HEK293 (cell line): ENCODE measurements around the gene REM2.

Experiments
- EGR2 ChIP-seq: fragments of 450-650 bp; formaldehyde crosslinking; IDR thresholded peaks from 2 replicates; pipeline ENCODE4 v1.5.1; 2016; ENCODE audit warnings: low read depth, missing biosample characterization, missing genetic modification characterization
- GFI1B ChIP-seq: fragments of 450-650 bp; formaldehyde crosslinking; IDR thresholded peaks from 2 replicates; pipeline ENCODE4 v1.5.1; 2016; ENCODE audit warnings: missing biosample characterization, missing genetic modification characterization
- GLI2 ChIP-seq: fragments of 450-650 bp; formaldehyde crosslinking; IDR thresholded peaks from 2 replicates; pipeline ENCODE4; 2017; ENCODE audit warnings: missing biosample characterization, missing genetic modification characterization, low read depth, borderline replicate concordance
- HOXA7 ChIP-seq: sonication (generic); formaldehyde crosslinking; IDR thresholded peaks from 2 replicates; pipeline ENCODE4 v1.8.1; 2022; ENCODE audit warnings: missing genetic modification reagents, borderline replicate concordance
- KLF1 ChIP-seq: fragments of 450-650 bp; formaldehyde crosslinking; IDR thresholded peaks from 2 replicates; pipeline ENCODE4 v1.5.1; 2016; ENCODE audit warnings: missing biosample characterization, missing genetic modification characterization
- KLF16 ChIP-seq: fragments of 450-650 bp; formaldehyde crosslinking; IDR thresholded peaks from 2 replicates; pipeline ENCODE4 v1.5.1; 2017; ENCODE audit warnings: missing biosample characterization, missing genetic modification characterization
- KLF7 ChIP-seq: fragments of 450-650 bp; formaldehyde crosslinking; IDR thresholded peaks from 2 replicates; pipeline ENCODE4 v1.5.1; 2016; ENCODE audit warnings: missing biosample characterization, missing genetic modification characterization, borderline replicate concordance
- PRDM1 ChIP-seq: fragments of 450-650 bp; formaldehyde crosslinking; IDR thresholded peaks from 2 replicates; pipeline ENCODE4; 2016; ENCODE audit warnings: missing biosample characterization, missing genetic modification characterization
- ZNF10 ChIP-seq: fragments of 450-650 bp; formaldehyde crosslinking; IDR thresholded peaks from 2 replicates; pipeline ENCODE4 v1.5.1; 2017; ENCODE audit warnings: missing biosample characterization, missing genetic modification characterization
- ZNF157 ChIP-seq: fragments of 450-650 bp; formaldehyde crosslinking; IDR thresholded peaks from 2 replicates; pipeline ENCODE4 v1.5.1; 2016; ENCODE audit warnings: missing biosample characterization, missing genetic modification characterization
- ZNF24 ChIP-seq: fragments of 450-650 bp; formaldehyde crosslinking; IDR thresholded peaks from 2 replicates; pipeline ENCODE4 v1.5.1; 2016; ENCODE audit warnings: missing biosample characterization, missing genetic modification characterization
- ZNF274 ChIP-seq, 2 experiments: fragments of 200-500 bp in 1 of 2; fragments of 450-650 bp in 1 of 2; sonication (Bioruptor generic) in 1 of 2; formaldehyde crosslinking in 1 of 2; IDR thresholded peaks; 2 replicates each; pipeline versions ENCODE4 v1.5.1 to v1.6.1; 2014 to 2016; ENCODE audit warnings: borderline replicate concordance in 1 of 2, inconsistent platforms in 1 of 2, low read length in 1 of 2, missing biosample characterization in 1 of 2, missing genetic modification characterization in 1 of 2
- ZNF324 ChIP-seq: fragments of 450-650 bp; formaldehyde crosslinking; IDR thresholded peaks from 2 replicates; pipeline ENCODE4 v1.5.1; 2016; ENCODE audit warnings: missing biosample characterization, missing genetic modification characterization
- ZNF426 ChIP-seq: fragments of 450-650 bp; formaldehyde crosslinking; IDR thresholded peaks from 2 replicates; pipeline ENCODE4 v1.5.1; 2017; ENCODE audit warnings: missing biosample characterization, missing genetic modification characterization, mild to moderate bottlenecking, inconsistent platforms, moderate library complexity
- ZNF510 ChIP-seq: fragments of 450-650 bp; formaldehyde crosslinking; IDR thresholded peaks from 2 replicates; pipeline ENCODE4 v1.5.1; 2018; ENCODE audit warnings: mild to moderate bottlenecking, missing genetic modification characterization, missing biosample characterization; ENCODE audit not compliant: insufficient replicate concordance
- ZNF548 ChIP-seq: fragments of 450-650 bp; formaldehyde crosslinking; IDR thresholded peaks from 2 replicates; pipeline ENCODE4 v1.5.1; 2016; ENCODE audit warnings: missing biosample characterization, missing genetic modification characterization
- ZNF629 ChIP-seq: fragments of 450-650 bp; formaldehyde crosslinking; IDR thresholded peaks from 2 replicates; pipeline ENCODE4 v1.5.1; 2017; ENCODE audit warnings: missing biosample characterization, missing genetic modification characterization
- TF ChIP-seq, protein P1 (sequence below): fragments of 450-650 bp; formaldehyde crosslinking; IDR thresholded peaks from 2 replicates; pipeline ENCODE4 v1.5.1; 2017; ENCODE audit warnings: missing biosample characterization, missing genetic modification characterization
- TF ChIP-seq, protein P2 (sequence below): fragments of 450-650 bp; formaldehyde crosslinking; IDR thresholded peaks from 2 replicates; pipeline ENCODE4 v1.5.1; 2017; ENCODE audit warnings: missing biosample characterization, missing genetic modification characterization
- TF ChIP-seq, protein P3 (sequence below): fragments of 450-650 bp; formaldehyde crosslinking; IDR thresholded peaks from 2 replicates; pipeline ENCODE4 v1.5.1; 2016; ENCODE audit warnings: missing biosample characterization, missing genetic modification characterization
- TF ChIP-seq, protein P4 (sequence below): fragments of 450-650 bp; formaldehyde crosslinking; IDR thresholded peaks from 2 replicates; pipeline ENCODE4 v1.5.1; 2016; ENCODE audit warnings: missing biosample characterization, missing genetic modification characterization
- TF ChIP-seq, protein P5 (sequence below): fragments of 450-650 bp; formaldehyde crosslinking; IDR thresholded peaks from 2 replicates; pipeline ENCODE4 v1.5.1; 2016; ENCODE audit warnings: missing biosample characterization, missing genetic modification characterization
- TF ChIP-seq, protein P6 (sequence below): fragments of 450-650 bp; formaldehyde crosslinking; IDR thresholded peaks from 2 replicates; pipeline ENCODE4 v1.5.1; 2016; ENCODE audit warnings: missing biosample characterization, missing genetic modification characterization
- TF ChIP-seq, protein P7 (sequence below): fragments of 450-650 bp; IDR thresholded peaks from 2 replicates; pipeline ENCODE4 v1.5.1; 2018; ENCODE audit warnings: missing biosample characterization, missing genetic modification characterization

The REM2 gene

DNA sequence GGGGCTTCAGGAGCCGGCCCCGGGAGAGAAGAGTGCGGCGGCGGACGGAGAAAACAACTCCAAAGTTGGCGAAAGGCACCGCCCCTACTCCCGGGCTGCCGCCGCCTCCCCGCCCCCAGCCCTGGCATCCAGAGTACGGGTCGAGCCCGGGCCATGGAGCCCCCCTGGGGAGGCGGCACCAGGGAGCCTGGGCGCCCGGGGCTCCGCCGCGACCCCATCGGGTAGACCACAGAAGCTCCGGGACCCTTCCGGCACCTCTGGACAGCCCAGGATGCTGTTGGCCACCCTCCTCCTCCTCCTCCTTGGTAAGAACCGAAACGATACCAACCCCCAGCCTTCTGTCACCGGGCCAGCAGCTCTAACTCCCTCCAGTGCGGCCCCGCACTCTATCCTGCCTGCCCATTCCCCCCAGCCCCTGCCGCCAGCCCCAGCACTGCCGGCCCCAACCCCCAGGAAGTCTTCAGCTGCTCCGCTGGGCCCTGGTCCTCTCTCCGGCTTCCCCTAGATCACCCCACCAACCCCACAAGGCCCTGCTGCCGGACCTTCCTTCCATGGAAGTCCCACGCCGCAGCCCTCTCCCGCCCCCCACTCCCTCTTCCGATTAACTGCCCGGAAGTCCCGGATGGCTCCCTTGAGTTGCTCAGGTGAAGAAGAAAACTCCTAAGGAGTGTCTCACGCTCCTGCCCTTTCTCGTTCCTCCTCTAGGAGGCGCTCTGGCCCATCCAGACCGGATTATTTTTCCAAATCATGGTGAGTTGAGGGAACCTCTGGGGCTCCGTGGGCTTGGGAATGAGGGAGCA, 10.8 kb upstream of the REM2 start (continued):
- no peak for TF ChIP-seq ZNF274 (IDR thresholded peaks at IDR 0.05; ENCODE audit: low read length)
- TF ChIP-seq ZNF274 (tag by site-specific recombination; IDR thresholded peaks at IDR 0.05; ENCODE audit: borderline replicate concordance), result no peak
- no peak for TF ChIP-seq KLF1 (tag by site-specific recombination)
- TF ChIP-seq, protein P1, sequence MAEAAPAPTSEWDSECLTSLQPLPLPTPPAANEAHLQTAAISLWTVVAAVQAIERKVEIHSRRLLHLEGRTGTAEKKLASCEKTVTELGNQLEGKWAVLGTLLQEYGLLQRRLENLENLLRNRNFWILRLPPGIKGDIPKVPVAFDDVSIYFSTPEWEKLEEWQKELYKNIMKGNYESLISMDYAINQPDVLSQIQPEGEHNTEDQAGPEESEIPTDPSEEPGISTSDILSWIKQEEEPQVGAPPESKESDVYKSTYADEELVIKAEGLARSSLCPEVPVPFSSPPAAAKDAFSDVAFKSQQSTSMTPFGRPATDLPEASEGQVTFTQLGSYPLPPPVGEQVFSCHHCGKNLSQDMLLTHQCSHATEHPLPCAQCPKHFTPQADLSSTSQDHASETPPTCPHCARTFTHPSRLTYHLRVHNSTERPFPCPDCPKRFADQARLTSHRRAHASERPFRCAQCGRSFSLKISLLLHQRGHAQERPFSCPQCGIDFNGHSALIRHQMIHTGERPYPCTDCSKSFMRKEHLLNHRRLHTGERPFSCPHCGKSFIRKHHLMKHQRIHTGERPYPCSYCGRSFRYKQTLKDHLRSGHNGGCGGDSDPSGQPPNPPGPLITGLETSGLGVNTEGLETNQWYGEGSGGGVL (tag by site-specific recombination), result peak; percentile 53
- TF ChIP-seq ZNF548 (tag by site-specific recombination), result no peak
- no peak for TF ChIP-seq EGR2
- TF ChIP-seq, protein P2, sequence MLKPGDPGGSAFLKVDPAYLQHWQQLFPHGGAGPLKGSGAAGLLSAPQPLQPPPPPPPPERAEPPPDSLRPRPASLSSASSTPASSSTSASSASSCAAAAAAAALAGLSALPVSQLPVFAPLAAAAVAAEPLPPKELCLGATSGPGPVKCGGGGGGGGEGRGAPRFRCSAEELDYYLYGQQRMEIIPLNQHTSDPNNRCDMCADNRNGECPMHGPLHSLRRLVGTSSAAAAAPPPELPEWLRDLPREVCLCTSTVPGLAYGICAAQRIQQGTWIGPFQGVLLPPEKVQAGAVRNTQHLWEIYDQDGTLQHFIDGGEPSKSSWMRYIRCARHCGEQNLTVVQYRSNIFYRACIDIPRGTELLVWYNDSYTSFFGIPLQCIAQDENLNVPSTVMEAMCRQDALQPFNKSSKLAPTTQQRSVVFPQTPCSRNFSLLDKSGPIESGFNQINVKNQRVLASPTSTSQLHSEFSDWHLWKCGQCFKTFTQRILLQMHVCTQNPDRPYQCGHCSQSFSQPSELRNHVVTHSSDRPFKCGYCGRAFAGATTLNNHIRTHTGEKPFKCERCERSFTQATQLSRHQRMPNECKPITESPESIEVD, result no peak
- 0 out of 2 replicates have a peak, but pooled peaks have one; percentile 11 for TF ChIP-seq KLF16 (tag by site-specific recombination)
- TF ChIP-seq, protein P3, sequence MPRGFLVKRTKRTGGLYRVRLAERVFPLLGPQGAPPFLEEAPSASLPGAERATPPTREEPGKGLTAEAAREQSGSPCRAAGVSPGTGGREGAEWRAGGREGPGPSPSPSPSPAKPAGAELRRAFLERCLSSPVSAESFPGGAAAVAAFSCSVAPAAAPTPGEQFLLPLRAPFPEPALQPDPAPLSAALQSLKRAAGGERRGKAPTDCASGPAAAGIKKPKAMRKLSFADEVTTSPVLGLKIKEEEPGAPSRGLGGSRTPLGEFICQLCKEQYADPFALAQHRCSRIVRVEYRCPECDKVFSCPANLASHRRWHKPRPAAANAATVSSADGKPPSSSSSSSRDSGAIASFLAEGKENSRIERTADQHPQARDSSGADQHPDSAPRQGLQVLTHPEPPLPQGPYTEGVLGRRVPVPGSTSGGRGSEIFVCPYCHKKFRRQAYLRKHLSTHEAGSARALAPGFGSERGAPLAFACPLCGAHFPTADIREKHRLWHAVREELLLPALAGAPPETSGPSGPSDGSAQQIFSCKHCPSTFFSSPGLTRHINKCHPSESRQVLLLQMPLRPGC (tag by site-specific recombination), result 0 out of 2 replicates have a peak, but pooled peaks have one; percentile 45
- TF ChIP-seq ZNF426 (tag by site-specific recombination), result no peak
- no peak for TF ChIP-seq PRDM1 (tag by site-specific recombination)
- TF ChIP-seq, protein P4, sequence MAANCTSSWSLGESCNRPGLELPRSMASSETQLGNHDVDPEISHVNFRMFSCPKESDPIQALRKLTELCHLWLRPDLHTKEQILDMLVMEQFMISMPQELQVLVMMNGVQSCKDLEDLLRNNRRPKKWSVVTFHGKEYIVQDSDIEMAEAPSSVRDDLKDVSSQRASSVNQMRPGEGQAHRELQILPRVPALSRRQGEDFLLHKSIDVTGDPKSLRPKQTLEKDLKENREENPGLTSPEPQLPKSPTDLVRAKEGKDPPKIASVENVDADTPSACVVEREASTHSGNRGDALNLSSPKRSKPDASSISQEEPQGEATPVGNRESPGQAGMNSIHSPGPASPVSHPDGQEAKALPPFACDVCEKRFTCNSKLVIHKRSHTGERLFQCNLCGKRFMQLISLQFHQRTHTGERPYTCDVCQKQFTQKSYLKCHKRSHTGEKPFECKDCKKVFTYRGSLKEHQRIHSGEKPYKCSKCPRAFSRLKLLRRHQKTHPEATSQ (tag by site-specific recombination), result no peak
- no peak for TF ChIP-seq HOXA7
- TF ChIP-seq, protein P5, sequence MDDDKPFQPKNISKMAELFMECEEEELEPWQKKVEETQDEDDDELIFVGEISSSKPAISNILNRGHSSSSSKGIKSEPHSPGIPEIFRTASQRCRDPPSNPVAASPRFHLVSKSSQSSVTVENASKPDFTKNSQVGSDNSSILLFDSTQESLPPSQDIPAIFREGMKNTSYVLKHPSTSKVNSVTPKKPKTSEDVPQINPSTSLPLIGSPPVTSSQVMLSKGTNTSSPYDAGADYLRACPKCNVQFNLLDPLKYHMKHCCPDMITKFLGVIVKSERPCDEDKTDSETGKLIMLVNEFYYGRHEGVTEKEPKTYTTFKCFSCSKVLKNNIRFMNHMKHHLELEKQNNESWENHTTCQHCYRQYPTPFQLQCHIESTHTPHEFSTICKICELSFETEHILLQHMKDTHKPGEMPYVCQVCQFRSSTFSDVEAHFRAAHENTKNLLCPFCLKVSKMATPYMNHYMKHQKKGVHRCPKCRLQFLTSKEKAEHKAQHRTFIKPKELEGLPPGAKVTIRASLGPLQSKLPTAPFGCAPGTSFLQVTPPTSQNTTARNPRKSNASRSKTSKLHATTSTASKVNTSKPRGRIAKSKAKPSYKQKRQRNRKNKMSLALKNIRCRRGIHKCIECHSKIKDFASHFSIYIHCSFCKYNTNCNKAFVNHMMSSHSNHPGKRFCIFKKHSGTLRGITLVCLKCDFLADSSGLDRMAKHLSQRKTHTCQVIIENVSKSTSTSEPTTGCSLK (tag by site-specific recombination), result no peak
- TF ChIP-seq ZNF157 (tag by site-specific recombination), result no peak
- no peak for TF ChIP-seq ZNF324 (tag by site-specific recombination)
- TF ChIP-seq ZNF10 (tag by site-specific recombination), result peak; percentile 92
- no peak for TF ChIP-seq ZNF24
- TF ChIP-seq ZNF629 (tag by site-specific recombination), result no peak
- 0 out of 2 replicates have a peak, but pooled peaks have one; percentile 4 for TF ChIP-seq KLF7 (tag by site-specific recombination)
- TF ChIP-seq, protein P6, sequence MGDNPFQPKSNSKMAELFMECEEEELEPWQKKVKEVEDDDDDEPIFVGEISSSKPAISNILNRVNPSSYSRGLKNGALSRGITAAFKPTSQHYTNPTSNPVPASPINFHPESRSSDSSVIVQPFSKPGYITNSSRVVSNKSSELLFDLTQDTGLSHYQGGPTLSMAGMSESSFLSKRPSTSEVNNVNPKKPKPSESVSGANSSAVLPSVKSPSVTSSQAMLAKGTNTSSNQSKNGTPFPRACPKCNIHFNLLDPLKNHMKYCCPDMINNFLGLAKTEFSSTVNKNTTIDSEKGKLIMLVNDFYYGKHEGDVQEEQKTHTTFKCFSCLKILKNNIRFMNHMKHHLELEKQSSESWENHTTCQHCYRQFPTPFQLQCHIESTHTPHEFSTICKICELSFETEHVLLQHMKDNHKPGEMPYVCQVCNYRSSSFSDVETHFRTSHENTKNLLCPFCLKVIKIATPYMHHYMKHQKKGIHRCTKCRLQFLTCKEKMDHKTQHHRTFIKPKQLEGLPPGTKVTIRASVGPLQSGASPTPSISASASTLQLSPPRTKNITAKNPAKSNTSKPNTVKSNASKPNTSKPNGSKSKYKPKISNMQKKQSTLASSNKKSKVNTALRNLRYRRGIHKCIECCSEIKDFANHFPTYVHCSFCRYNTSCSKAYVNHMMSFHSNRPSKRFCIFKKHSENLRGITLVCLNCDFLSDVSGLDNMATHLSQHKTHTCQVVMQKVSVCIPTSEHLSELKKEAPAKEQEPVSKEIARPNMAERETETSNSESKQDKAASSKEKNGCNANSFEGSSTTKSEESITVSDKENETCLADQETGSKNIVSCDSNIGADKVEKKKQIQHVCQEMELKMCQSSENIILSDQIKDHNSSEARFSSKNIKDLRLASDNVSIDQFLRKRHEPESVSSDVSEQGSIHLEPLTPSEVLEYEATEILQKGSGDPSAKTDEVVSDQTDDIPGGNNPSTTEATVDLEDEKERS (tag by site-specific recombination), result no peak
- TF ChIP-seq, protein P7, sequence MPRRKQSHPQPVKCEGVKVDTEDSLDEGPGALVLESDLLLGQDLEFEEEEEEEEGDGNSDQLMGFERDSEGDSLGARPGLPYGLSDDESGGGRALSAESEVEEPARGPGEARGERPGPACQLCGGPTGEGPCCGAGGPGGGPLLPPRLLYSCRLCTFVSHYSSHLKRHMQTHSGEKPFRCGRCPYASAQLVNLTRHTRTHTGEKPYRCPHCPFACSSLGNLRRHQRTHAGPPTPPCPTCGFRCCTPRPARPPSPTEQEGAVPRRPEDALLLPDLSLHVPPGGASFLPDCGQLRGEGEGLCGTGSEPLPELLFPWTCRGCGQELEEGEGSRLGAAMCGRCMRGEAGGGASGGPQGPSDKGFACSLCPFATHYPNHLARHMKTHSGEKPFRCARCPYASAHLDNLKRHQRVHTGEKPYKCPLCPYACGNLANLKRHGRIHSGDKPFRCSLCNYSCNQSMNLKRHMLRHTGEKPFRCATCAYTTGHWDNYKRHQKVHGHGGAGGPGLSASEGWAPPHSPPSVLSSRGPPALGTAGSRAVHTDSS, result peak; percentile 69
- no peak for TF ChIP-seq GLI2 (tag by site-specific recombination)
- no peak for TF ChIP-seq ZNF510 (tag by site-specific recombination)
- no peak for TF ChIP-seq GFI1B (tag by site-specific recombination)
